ENCODE data around the gene TRPM8. TPM values are rescaled to one million over a fixed set of nuclear protein-coding genes. Genes with fewer than 3 reads are reported as not detected.

TRPM8 gene
- total RNA-seq, 6 experiments from 2014 or later, result not detected

DNA sequence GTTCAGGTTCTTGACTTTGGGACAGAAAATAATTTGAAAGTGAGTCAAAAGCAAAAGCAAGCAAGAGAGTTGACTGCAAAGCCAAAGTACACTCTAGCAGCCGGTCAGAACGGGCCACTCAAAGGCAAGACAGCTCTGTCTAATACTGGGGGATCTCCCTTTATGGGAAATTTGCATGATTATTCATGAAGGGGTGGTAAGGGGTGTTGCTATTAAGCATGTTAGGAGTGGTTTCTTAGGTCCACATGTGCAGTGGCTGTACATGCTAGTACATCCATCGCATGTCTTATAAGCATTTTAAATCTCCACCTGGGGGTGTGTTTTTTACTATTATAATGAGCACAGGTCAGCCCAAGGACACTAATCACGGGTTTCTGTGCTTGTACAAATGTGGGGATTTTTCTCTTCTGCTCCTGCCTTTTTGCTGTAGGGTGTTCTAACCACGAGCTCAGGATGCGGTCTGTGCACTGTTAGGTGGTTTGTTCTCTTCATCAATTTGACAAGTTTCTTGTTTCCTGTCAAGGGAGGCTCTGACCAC lies 73.2 kb downstream of the TRPM8 start:
- no peak overlapping the region for H3K27ac Mint-ChIP-seq
- no peaks in the 10 kb centered on the region for H3K9me3 Mint-ChIP-seq
- peaks cover 5% of the 10 kb centered on the region; the same call in 1 of the 2 replicates for H3K36me3 Mint-ChIP-seq (ENCODE audit: low read depth)
- H3K27me3 Mint-ChIP-seq (ENCODE audit: insufficient read depth), result peaks cover 12% of the 10 kb centered on the region
- DNase-seq, result no peak
- no peak overlapping the region for H3K4me3 Mint-ChIP-seq
- no peaks in the 10 kb centered on the region for H3K4me1 Mint-ChIP-seq (ENCODE audit: low read depth)
- TF ChIP-seq, protein P1, sequence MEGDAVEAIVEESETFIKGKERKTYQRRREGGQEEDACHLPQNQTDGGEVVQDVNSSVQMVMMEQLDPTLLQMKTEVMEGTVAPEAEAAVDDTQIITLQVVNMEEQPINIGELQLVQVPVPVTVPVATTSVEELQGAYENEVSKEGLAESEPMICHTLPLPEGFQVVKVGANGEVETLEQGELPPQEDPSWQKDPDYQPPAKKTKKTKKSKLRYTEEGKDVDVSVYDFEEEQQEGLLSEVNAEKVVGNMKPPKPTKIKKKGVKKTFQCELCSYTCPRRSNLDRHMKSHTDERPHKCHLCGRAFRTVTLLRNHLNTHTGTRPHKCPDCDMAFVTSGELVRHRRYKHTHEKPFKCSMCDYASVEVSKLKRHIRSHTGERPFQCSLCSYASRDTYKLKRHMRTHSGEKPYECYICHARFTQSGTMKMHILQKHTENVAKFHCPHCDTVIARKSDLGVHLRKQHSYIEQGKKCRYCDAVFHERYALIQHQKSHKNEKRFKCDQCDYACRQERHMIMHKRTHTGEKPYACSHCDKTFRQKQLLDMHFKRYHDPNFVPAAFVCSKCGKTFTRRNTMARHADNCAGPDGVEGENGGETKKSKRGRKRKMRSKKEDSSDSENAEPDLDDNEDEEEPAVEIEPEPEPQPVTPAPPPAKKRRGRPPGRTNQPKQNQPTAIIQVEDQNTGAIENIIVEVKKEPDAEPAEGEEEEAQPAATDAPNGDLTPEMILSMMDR (IDR thresholded peaks at IDR 0.05), result no peak

DNA sequence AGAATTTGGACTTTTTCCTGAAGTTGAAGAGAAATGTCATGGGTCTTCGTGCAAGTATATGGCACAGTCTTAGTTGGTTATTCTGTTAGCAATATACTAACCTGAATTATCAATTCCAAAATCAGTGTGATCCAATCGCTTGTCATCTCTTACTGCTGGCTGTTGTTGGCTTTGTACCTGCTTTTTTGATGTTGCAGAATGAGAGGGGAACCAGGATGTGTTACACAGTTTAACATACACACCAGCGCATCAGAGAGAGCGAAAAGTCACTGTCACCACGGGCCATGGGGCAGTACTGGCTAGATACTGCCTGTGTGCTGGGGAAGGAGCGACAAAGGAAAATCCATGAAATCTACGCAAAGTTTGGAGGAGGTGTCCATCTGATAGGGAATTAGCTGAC lies 74.0 kb downstream of the TRPM8 start:
- no peak overlapping the region for H3K27ac Mint-ChIP-seq
- H3K36me3 Mint-ChIP-seq (ENCODE audit: low read depth), result peaks cover 5% of the 10 kb centered on the region; the same call in 1 of the 2 replicates
- no peak overlapping the region for H3K4me3 Mint-ChIP-seq
- H3K9me3 Mint-ChIP-seq, result no peaks in the 10 kb centered on the region
- peaks cover 12% of the 10 kb centered on the region for H3K27me3 Mint-ChIP-seq (ENCODE audit: insufficient read depth)
- H3K4me1 Mint-ChIP-seq (ENCODE audit: low read depth), result peaks cover 1% of the 10 kb centered on the region; the same call in 1 of the 2 replicates
- DNase-seq, result no peak
- TF ChIP-seq, protein P1 (IDR thresholded peaks at IDR 0.05), result no peak

DNA sequence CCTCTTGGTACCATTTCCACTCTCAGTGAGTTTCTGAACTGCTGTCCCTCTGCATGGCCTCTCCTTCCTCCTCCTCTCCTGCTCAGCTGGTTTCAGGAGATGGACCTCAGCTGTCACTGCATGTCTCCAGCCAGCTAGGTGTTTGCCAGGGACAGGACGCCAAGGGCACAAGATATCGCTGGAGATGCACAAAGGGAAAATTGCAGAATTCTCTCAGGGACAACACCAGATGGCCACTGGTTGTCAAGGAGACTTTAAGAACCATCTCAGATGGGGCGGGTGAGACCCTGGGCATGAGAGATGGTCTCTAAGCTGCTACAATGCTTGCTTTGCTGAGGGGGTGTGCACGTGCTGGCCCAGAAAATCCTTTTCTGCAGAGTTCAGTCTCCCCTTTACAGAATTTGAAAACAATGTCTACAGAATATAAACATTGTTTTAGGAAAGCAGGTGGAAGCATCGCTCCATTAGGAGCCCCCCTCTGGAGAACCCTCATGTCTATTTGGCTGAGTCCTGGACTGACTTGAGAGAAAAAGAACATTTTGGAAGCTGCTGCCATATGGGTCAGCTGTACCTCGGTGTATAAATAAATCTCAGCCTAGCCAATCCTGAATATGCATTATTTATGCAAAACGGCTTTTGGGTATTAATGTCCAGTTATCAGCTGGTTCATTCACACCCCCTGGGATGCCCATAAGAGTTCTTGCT lies 75.5 kb downstream of the TRPM8 start:
- Mint-ChIP-seq H3K4me1 (ENCODE audit: low read depth) (peaks cover 7% of the 10 kb centered on the region; the same call in 1 of the 2 replicates), H3K36me3 (ENCODE audit: low read depth) (peaks cover 4% of the 10 kb centered on the region; the same call in 1 of the 2 replicates), H3K4me3 (no peak overlapping the region), H3K9me3 (no peaks in the 10 kb centered on the region), H3K27ac (no peak overlapping the region), H3K27me3 (ENCODE audit: insufficient read depth) (peaks cover 15% of the 10 kb centered on the region)
- no peak for DNase-seq
- TF ChIP-seq, protein P1 (IDR thresholded peaks at IDR 0.05), result no peak

DNA sequence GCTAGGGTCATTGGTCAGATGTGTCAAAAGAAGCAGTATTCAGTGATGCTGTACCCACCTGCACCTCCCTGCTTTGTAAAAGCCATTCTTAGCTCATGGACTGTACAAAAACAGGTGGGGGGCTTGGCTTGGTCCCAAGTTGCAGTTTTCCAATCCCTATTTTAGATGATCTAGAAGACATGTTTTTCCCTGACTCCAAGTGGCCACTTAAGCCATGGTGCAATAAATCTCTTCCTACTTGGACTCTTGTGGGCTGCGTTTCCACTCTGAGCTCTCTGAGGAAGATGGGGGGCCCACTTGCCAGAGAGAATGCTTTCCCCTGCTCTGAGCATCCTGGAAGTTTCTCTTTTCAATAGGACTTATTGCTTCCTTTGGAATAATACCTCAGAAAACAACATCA lies 76.3 kb downstream of the TRPM8 start:
- Mint-ChIP-seq H3K27ac (no peak overlapping the region), H3K4me3 (no peak overlapping the region), H3K4me1 (ENCODE audit: low read depth) (peaks cover 7% of the 10 kb centered on the region; the same call in 1 of the 2 replicates), H3K27me3 (ENCODE audit: insufficient read depth) (peaks cover 14% of the 10 kb centered on the region), H3K9me3 (no peaks in the 10 kb centered on the region), H3K36me3 (ENCODE audit: low read depth) (no peaks in the 10 kb centered on the region)
- TF ChIP-seq, protein P1 (IDR thresholded peaks at IDR 0.05), result no peak
- no peak for DNase-seq

DNA sequence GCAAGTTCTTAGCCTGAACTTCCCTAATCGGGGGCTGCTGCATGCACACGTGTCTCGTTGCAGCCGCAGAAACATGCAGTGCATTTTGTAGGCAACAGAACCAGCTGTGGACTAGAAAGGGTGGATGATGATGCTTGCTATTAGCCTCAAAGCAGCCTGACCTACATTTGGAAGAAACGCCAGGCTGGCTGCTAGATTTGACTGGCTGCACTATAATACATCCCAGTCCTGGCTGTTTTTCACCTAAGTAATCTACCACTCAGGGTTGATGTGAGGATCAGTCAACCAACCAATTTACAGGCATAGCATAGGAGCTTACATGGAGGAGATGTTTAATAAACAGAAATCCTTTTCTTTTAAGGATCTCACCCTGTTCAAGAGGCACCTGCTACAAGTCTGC lies 77.0 kb downstream of the TRPM8 start:
- Mint-ChIP-seq H3K27me3 (ENCODE audit: insufficient read depth) (peaks cover 9% of the 10 kb centered on the region), H3K9me3 (no peaks in the 10 kb centered on the region), H3K36me3 (ENCODE audit: low read depth) (no peaks in the 10 kb centered on the region), H3K4me3 (no peak overlapping the region), H3K27ac (no peak overlapping the region), H3K4me1 (ENCODE audit: low read depth) (peaks cover 7% of the 10 kb centered on the region; the same call in 1 of the 2 replicates)
- TF ChIP-seq, protein P1 (IDR thresholded peaks at IDR 0.05), result no peak
- no peak for DNase-seq
